Measurements from ENCODE around the gene ENAM. TPM values are rescaled to one million over a fixed set of nuclear protein-coding genes. Genes with fewer than 3 reads are reported as not detected.
"Not testable (repeated sequence)": the region's sequence is repeated elsewhere in the genome, so short reads cannot be mapped to it uniquely, and the experiment has no call there.

ENAM gene
- total RNA-seq, 1 experiment from 2014 or later, result not detected

DNA sequence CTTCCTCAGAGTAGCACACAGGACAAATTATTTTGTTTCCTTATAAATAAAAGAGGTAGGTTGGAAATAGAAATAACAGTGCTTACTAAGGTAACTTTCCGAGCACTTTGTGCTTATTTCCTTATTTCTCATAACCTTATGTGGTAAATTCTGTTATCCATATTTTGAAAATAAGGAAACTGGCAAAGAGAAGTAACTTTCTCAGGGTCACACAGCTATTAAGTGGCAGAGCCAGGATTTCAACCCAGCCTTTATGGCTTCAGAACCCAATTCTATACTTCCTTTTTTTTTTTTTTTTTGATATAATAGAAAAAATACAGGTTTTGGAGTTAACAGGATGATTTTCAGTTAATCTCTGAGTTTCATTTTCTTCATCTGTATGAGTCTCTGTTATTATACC lies 63.1 kb downstream of the ENAM start:
- no peaks in the 10 kb centered on the region for H3K9me3 Mint-ChIP-seq (ENCODE audit: unreplicated experiment)
- H3K4me3 Mint-ChIP-seq (ENCODE audit: unreplicated experiment), result no peak overlapping the region
- no peaks in the 10 kb centered on the region for H3K9me3 ChIP-seq
- H3K27me3 ChIP-seq (replicated peaks; ENCODE audit: control insufficient read depth, insufficient read depth, low read length), result no peaks in the 10 kb centered on the region
- H3K4me1 Mint-ChIP-seq (ENCODE audit: low read depth, unreplicated experiment), result peaks cover 16% of the 10 kb centered on the region
- TF ChIP-seq, protein P1, sequence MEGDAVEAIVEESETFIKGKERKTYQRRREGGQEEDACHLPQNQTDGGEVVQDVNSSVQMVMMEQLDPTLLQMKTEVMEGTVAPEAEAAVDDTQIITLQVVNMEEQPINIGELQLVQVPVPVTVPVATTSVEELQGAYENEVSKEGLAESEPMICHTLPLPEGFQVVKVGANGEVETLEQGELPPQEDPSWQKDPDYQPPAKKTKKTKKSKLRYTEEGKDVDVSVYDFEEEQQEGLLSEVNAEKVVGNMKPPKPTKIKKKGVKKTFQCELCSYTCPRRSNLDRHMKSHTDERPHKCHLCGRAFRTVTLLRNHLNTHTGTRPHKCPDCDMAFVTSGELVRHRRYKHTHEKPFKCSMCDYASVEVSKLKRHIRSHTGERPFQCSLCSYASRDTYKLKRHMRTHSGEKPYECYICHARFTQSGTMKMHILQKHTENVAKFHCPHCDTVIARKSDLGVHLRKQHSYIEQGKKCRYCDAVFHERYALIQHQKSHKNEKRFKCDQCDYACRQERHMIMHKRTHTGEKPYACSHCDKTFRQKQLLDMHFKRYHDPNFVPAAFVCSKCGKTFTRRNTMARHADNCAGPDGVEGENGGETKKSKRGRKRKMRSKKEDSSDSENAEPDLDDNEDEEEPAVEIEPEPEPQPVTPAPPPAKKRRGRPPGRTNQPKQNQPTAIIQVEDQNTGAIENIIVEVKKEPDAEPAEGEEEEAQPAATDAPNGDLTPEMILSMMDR (IDR thresholded peaks at IDR 0.05; ENCODE audit: insufficient read depth in 1 of 2, low read depth in 1 of 2, low read length in 1 of 2, severe bottlenecking in 1 of 2, unreplicated experiment in 1 of 2), result no peak
- no peaks in the 10 kb centered on the region for H3K27me3 Mint-ChIP-seq (ENCODE audit: insufficient read depth, unreplicated experiment)
- no peak overlapping the region for H3K4me3 ChIP-seq (ENCODE audit: low read depth, low read length)
- H3K27ac Mint-ChIP-seq (ENCODE audit: unreplicated experiment), result no peak overlapping the region
- no peaks in the 10 kb centered on the region for H3K36me3 ChIP-seq (ENCODE audit: control insufficient read depth, insufficient read depth, low read length)
- no peak for DNase-seq
- intact Hi-C loops (cut with micrococcal nuclease; ENCODE audit: unreplicated experiment), result no loop called here
- no TSS peak for BruUV-seq (replicated peaks)
- peaks cover 6% of the 10 kb centered on the region; the same call in 1 of the 2 replicates for H3K4me1 ChIP-seq
- ChIA-PET CTCF (no interaction called here), POLR2A (interaction anchor here (0.7 kb wide), 1 partner anchor 9 kb away, joined by 8 read pairs; no protein-coding TSS in a partner anchor)
- H3K36me3 Mint-ChIP-seq (ENCODE audit: insufficient read depth, unreplicated experiment), result peaks cover 40% of the 10 kb centered on the region

DNA sequence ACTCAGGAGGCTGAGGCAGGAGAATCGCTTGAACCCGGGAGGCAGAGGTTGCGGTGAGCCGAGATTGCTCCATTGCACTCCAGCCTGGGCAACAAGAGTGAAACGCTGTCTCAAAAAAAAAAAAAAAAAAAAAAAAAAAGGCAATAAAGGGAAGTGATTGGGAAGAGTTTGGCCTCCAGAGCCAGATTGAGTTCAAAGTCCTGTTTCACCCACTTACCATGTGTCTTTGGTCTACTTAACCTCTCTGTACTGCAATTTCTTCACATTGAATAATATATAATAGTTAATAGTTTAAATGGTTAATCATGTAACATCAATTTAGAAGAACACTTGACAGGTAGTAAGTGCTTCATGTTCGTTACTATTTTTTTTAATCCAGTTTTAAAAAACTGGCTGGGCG lies 66.1 kb downstream of the ENAM start:
- H3K4me3 Mint-ChIP-seq (ENCODE audit: unreplicated experiment); POLR2A ChIA-PET; H3K27me3 ChIP-seq (replicated peaks; ENCODE audit: control insufficient read depth, insufficient read depth, low read length); H3K36me3 ChIP-seq (ENCODE audit: control insufficient read depth, insufficient read depth, low read length); H3K4me1 ChIP-seq; H3K4me1 Mint-ChIP-seq (ENCODE audit: low read depth, unreplicated experiment); H3K9me3 ChIP-seq; CTCF ChIA-PET; H3K27ac Mint-ChIP-seq (ENCODE audit: unreplicated experiment); DNase-seq; H3K4me3 ChIP-seq (ENCODE audit: low read depth, low read length); BruUV-seq (replicated peaks); intact Hi-C loops (cut with micrococcal nuclease; ENCODE audit: unreplicated experiment); H3K27me3 Mint-ChIP-seq (ENCODE audit: insufficient read depth, unreplicated experiment); H3K9me3 Mint-ChIP-seq (ENCODE audit: unreplicated experiment): not testable (repeated sequence)
- peaks cover 20% of the 10 kb centered on the region for H3K36me3 Mint-ChIP-seq (ENCODE audit: insufficient read depth, unreplicated experiment)

Other genes starting within 250 kb of the ENAM start
- not detected in 2 replicates for gene SMR3B, start 245.6 kb upstream of the ENAM start, total RNA-seq (2022)
- not detected in 2 replicates for gene OPRPN, start 230.8 kb upstream of the ENAM start, total RNA-seq (2022)
- not detected in 2 replicates for gene MUC7, start 156.5 kb upstream of the ENAM start, total RNA-seq (2022)
- gene AMTN, start 110.2 kb upstream of the ENAM start, total RNA-seq (2022), result not detected in 2 replicates
- gene AMBN, start 36.5 kb upstream of the ENAM start, total RNA-seq (2022), result 0.27 TPM in 1 of 2 replicates, not detected in the other
- gene JCHAIN, start 37.8 kb downstream of the ENAM start, total RNA-seq (2022), result not detected in 2 replicates
- 28.2 and 31.4 TPM in 2 replicates for gene UTP3, start 59.8 kb downstream of the ENAM start, total RNA-seq (2022)
- gene RUFY3, start 93.2 kb downstream of the ENAM start, total RNA-seq (2022), result 36.6 and 45.0 TPM in 2 replicates
- gene GRSF1, start 211.1 kb downstream of the ENAM start, total RNA-seq (2022), result 72.3 and 76.1 TPM in 2 replicates

Data from Caco-2 (cell line).